GM13976 (cell line): Measurements from ENCODE around the gene MAD1L1.

Experiments
- DNase-seq: peaks from one replicate; pipeline ENCODE4 v3.0.0; 2012; ENCODE audit warnings: low spot score
- CTCF ChIP-seq: IDR thresholded peaks from 2 replicates; pipeline ENCODE4 v1.5.1; 2012; ENCODE audit warnings: borderline replicate concordance, mild to moderate bottlenecking; ENCODE audit not compliant: insufficient read depth; ENCODE audit errors: extremely low read depth, missing control alignments, control extremely low read depth
- in situ Hi-C: fragments of 300-500 bp; cut with MboI; formaldehyde crosslinking; loops from one replicate; pipeline ENCODE4 v1.12.0; 2022; ENCODE audit warnings: low sequenced_read_pairs, mixed read lengths, inconsistent platforms; ENCODE audit not compliant: unreplicated experiment

The MAD1L1 gene

DNA sequence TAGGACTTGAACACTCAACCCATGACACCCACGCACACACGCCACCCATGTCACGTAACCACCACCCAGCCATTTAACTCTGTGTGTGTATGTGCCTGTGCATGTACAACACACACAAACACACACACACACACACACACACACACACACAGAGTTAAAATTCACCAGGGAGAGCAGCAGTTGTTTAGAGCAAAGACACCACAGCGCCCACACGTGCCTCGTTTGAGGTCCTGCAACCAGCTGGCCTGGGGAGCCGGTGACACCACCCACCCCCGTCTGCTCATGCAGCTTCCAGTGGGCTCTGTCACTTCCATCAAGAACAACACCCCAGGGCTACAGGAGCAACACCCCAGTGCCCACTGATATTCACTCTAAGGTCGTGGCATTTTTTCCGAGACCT lies 465.2 kb downstream of the MAD1L1 start:
- no peak for TF ChIP-seq CTCF
- DNase-seq, result no peak
- in situ Hi-C loops, result no loop called here
